Left ventricle myocardium inferior (tissue), 1 donor: ENCODE measurements around the gene NALCN. TPM values are rescaled to one million over a fixed set of nuclear protein-coding genes. Genes with fewer than 3 reads are reported as not detected.

Experiments used
- DNase-seq: peaks from one replicate; pipeline ENCODE4 v3.0.0-alpha.2; 2020
- H3K27ac ChIP-seq: fragments of 200-600 bp; replicated peaks from 2 replicates; pipeline ENCODE4 v1.8.0; 2021
- H3K27me3 ChIP-seq: fragments of 200-600 bp; 2 replicates; pipeline ENCODE4 v1.8.0; 2021; ENCODE audit warnings: low read depth
- H3K36me3 ChIP-seq: fragments of 200-600 bp; 2 replicates; pipeline ENCODE4 v1.8.0; 2021
- H3K4me1 ChIP-seq: fragments of 200-600 bp; 2 replicates; pipeline ENCODE4 v1.8.0; 2021
- H3K4me3 ChIP-seq: fragments of 200-600 bp; 2 replicates; pipeline ENCODE4 v1.8.0; 2021; ENCODE audit warnings: mild to moderate bottlenecking, moderate library complexity
- H3K9me3 ChIP-seq: fragments of 200-600 bp; replicated peaks from 2 replicates; pipeline ENCODE4 v1.8.0; 2021
- CTCF ChIP-seq: fragments of 200-600 bp; IDR thresholded peaks from 2 replicates; pipeline ENCODE4 v1.8.0; 2021; ENCODE audit warnings: antibody characterized with exemption, mild to moderate bottlenecking, borderline replicate concordance
- intact Hi-C: fragments of 100-400 bp; cut with micrococcal nuclease; formaldehyde crosslinking; loops from one replicate; pipeline ENCODE4 v1.11.0; 2022
- total RNA-seq: library from RNA; stranded (reverse); fragmentation: NEBNext Ultra II Directional; extraction: Animal tissue kit (Norgen Biotek cat#: 25700); gene quantifications from one replicate; pipeline ENCODE4 v1.2.1, GENCODE V29; 2021
- donor health status: DM: no; HTN: yes; CAD: no; lungs with severe emphysema.

The NALCN gene
- total RNA-seq, 1 donor from 2014 or later = 8.3 TPM

- DNase-seq = no peak
- Histone ChIP-seq H3K27ac (no peak overlapping the region), H3K9me3 (no peaks in the 10 kb centered on the region), H3K4me3 (no peak overlapping the region), H3K4me1 (no peaks in the 10 kb centered on the region), H3K36me3 (no peaks in the 10 kb centered on the region), H3K27me3 (no peaks in the 10 kb centered on the region)
- TF ChIP-seq CTCF = no peak
- intact Hi-C loops = no loop called here
Observed at GRCh38 chr13:101272886-101273285, 143.4 kb downstream of the NALCN start.

GRCh38 chr13:101271681-101272245, 144.5 kb downstream of the NALCN start:
- no peak for TF ChIP-seq CTCF

GRCh38 chr13:101267656-101268055, 148.7 kb downstream of the NALCN start:
- intact Hi-C loops = no loop called here
- Histone ChIP-seq H3K4me1 (no peaks in the 10 kb centered on the region), H3K27me3 (no peaks in the 10 kb centered on the region), H3K36me3 (no peaks in the 10 kb centered on the region), H3K27ac (no peak overlapping the region), H3K4me3 (no peak overlapping the region), H3K9me3 (no peaks in the 10 kb centered on the region)
- DNase-seq = no peak
- TF ChIP-seq CTCF = no peak

More at GRCh38 chr13:101271681-101272245, 144.5 kb downstream of the NALCN start:
- Histone ChIP-seq H3K4me1 (no peaks in the 10 kb centered on the region), H3K36me3 (no peaks in the 10 kb centered on the region), H3K27me3 (no peaks in the 10 kb centered on the region), H3K9me3 (no peaks in the 10 kb centered on the region), H3K27ac (no peak overlapping the region), H3K4me3 (no peak overlapping the region)
- no peak for DNase-seq
- intact Hi-C loops = no loop called here

- Histone ChIP-seq H3K27ac (no peak overlapping the region), H3K27me3 (no peaks in the 10 kb centered on the region), H3K4me1 (no peaks in the 10 kb centered on the region), H3K4me3 (no peak overlapping the region), H3K9me3 (no peaks in the 10 kb centered on the region), H3K36me3 (no peaks in the 10 kb centered on the region)
- no peak for DNase-seq
- intact Hi-C loops = no loop called here
- TF ChIP-seq CTCF = no peak
Observed at GRCh38 chr13:101265934-101266333, 150.4 kb downstream of the NALCN start.

- H3K4me3 ChIP-seq = no peak overlapping the region
- H3K4me1 ChIP-seq = no peaks in the 10 kb centered on the region
- H3K27me3 ChIP-seq = no peaks in the 10 kb centered on the region
- no peaks in the 10 kb centered on the region for H3K9me3 ChIP-seq
- no peaks in the 10 kb centered on the region for H3K36me3 ChIP-seq
- intact Hi-C loops = no loop called here
- no peak for DNase-seq
- H3K27ac ChIP-seq = no peak overlapping the region
- no peak for TF ChIP-seq CTCF
Observed at GRCh38 chr13:101264931-101265330, 151.4 kb downstream of the NALCN start.

- Histone ChIP-seq H3K36me3 (peaks cover 5% of the 10 kb centered on the region), H3K4me1 (no peaks in the 10 kb centered on the region), H3K4me3 (no peak overlapping the region), H3K27ac (no peak overlapping the region), H3K9me3 (no peaks in the 10 kb centered on the region), H3K27me3 (no peaks in the 10 kb centered on the region)
- no peak for TF ChIP-seq CTCF
- no peak for DNase-seq
- intact Hi-C loops = no loop called here
Observed at GRCh38 chr13:101262306-101262705, 154.0 kb downstream of the NALCN start.
